Esophagus squamous epithelium (tissue), 4 donors: Measurements from ENCODE around the gene CDH24.

Source experiments
- CTCF ChIP-seq, 6 experiments: fragments of 450-650 bp in 4 of 6; fragments of 200-600 bp in 2 of 6; sonication (generic) in 2 of 6; IDR thresholded peaks; one replicate each; pipeline ENCODE4 v1.5.1; 2016 to 2019; ENCODE audit warnings: antibody characterized with exemption in 6 of 6, mild to moderate bottlenecking in 4 of 6, moderate library complexity in 4 of 6
- POLR2A ChIP-seq, 4 donors: fragments of 450-650 bp; IDR thresholded peaks; one replicate each; pipeline ENCODE4 v1.6.1; 2017; ENCODE audit warnings: antibody characterized with exemption in 4 of 4, mild to moderate bottlenecking in 4 of 4, moderate library complexity in 3 of 4

GRCh38 chr14:23055621-23056144 lies 1.6 kb downstream of the CDH24 start:
- TF ChIP-seq CTCF (IDR thresholded peaks at IDR 0.05): no peak
- no peak for TF ChIP-seq POLR2A (IDR thresholded peaks at IDR 0.05)
